HG03066 (cell line): ENCODE results near the gene TTC13.

Experiments
- ATAC-seq: cut with Tn5 transposase; IDR thresholded peaks from one replicate; pipeline ENCODE4 v1.9.1; 2021; ENCODE audit warnings: low read depth; ENCODE audit not compliant: unreplicated experiment

The TTC13 gene

DNA sequence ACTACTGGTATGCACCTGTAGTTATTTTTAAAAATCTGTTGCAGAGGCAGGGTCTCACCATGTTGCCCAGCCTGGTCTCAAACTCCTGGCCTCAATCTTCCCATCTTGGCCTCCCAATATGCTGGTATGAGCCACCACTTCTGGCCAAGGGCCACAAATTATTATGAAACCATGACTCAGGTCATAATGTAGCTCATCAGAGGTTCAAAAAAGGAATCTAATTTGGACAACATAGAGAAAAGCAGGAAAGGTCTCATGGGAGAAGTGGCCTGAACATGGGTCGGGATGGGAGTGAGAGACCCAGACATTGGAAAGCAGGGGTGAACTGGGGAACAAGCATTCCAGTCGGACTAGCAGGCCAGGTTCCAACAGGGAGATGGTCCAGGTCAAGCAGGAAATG lies 65.2 kb downstream of the TTC13 start:
- ATAC-seq = no peak

GRCh38 chr1:230910755-230911117 lies 67.9 kb downstream of the TTC13 start:
- ATAC-seq = no peak

DNA sequence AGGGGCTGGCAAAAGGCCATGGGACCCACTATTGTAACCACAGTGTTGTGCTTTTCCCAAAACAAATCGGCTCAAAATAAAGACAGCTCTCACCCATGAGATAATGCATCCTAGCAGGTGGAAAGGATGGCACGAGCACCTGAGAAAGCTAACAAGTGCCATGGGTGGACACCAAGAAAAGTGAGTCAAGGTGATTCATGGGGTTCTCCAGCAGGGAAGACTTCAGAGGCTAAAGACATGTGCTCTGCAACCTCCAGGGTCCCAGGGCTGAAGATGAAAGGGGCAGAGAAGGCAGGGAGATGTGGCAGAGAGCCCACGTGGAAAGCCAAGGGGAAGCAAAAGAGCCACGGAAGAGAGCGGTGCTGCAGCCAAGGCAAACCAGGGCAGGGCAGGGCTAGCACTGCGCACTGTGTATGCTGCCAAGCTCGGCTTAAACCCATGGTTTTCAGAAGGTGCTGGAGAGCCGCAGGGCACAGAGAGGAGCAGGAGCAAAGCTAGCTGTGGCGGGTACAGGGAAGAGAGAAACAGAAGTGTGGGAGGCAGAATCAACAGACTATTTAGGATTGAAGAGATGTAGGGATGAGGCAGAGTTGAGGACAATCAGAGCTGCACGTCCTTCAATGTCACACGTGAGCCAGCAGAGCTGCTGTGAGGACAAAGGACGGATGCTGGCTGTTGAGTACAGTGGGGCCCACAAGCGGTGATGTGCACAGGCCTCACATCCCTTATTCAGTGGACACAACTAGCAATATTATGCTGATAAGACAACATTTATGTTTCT lies 68.5 kb downstream of the TTC13 start:
- no peak for ATAC-seq

DNA sequence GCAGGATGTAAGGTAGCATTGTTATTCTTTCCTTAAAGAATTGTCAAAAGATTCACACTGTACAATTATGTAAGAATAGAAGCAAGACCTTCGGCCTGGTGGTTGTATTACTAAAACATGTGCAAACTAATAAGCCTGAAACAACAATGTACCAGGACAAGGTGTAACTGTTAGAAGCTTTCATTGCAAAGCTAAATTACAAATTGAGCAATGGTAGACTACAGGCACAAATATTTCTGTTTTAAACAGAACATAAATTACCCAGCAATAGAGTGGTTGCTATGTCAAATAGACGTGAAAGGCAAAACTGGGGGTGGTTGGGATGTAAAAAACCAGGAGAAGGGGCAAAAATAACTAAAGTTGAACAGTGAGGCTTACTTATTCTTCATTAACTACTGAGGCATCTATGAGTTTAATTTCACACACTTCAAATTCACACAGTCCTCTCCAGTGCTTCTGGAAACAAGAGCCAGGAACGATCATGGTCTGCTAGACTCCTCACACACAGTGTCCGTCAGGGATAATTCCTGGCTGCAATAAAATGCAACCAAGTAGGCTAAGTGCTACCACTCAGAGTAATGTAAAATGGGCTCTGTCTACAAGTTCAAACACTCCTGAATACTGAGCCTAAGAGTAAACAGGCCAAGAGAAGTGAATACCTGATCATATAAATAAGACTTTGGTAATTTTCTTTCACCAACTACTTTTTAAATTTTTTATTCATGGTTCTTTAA lies 71.0 kb downstream of the TTC13 start:
- ATAC-seq = no peak

DNA sequence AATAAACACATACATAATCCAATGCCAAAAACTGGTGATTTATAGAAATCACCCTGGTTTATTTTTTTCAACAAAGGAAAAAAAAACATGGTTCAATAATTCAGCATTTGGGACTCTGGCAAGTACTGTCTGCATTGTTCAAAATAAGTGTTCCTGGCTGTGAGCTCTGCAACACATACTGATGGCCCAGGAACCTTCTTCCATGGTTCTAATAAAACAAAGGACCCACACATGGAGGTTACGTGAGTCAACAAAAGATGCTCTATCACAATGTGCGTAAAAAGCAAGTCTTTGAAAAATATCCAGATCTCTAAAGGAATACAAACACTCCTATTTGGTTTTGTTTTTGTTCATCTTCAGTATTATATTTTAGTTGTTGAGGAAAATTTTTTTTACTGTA lies 72.4 kb downstream of the TTC13 start:
- ATAC-seq = no peak

DNA sequence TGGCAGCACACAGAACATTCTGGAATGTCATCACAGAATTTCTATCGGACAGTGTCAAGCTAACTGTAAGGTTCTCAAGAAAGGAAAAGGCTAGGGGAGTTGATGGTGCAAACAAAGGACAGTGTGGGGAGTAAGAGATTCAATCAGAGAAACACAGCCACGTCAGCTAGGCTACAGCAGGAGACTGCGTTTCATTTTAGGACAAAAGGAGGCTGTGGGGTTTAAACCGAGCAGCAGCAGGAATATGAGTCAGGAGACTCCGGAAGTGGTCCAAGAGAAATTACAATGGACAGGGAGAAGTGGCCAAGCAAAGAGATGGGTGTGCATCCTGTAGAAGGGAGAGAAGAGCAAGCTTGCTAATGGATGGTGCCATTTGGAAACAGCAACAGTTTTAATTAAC lies 72.9 kb downstream of the TTC13 start:
- ATAC-seq = no peak

GRCh38 chr1:230902349-230902923 lies 76.2 kb downstream of the TTC13 start:
- no peak for ATAC-seq

DNA sequence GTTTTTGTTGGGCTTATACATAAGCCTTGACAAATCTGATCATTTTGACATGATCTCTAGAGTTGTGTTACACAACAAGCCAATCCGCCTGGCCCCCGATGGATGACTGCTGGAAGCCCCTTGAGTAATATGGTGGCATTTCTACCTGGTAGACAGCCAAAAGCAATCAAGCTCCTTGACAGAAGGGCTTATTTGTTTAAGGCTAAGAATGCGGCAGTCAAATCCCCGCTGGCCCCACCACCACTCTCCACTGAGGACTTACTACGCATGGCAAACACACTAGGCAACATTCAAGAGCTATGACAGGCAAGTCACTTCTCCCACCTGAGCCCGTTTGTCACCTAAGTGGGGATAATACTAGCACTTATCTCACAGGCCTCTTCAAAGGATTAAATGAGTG lies 77.0 kb downstream of the TTC13 start:
- no peak for ATAC-seq

DNA sequence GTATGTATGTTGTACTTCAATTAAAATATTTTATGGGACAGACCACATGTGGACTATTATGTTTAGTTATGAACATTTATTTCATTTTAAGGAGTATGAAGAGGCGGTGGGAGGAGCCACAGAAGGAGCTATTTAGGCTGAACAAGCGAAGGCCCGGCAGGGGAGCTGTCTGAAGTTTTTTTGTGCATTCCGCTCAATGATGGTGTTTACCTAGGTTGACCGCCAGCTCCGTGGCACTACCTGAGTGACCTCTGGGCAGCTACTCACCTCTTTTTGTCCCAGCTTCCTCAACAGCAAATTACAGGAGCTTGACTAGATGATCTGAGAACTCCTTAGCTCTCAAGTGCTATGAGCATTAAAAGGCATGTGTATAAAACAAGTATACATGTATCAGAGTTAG lies 77.7 kb downstream of the TTC13 start:
- ATAC-seq = no peak

GRCh38 chr1:230899841-230900251 lies 78.8 kb downstream of the TTC13 start:
- ATAC-seq = no peak

DNA sequence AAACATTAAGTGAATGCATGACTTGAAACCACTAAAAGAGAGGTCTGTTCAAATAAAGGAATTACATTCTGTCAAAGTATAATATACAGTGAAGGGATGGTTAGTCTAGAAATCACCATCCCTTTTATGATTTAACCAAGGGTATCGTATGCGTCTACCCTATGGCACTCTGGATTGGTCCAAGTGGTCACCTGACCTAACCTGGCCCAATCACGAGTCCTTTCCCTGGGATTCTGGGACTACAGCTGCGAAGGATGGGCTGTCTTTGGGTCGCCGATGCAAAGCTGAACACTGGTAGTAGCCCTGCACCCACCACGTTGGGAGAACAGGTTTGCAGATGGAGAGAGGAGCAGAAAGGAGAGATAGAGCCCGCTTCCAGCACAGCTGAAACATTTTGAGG lies 79.9 kb downstream of the TTC13 start:
- no peak for ATAC-seq

GRCh38 chr1:230898144-230898543 lies 80.5 kb downstream of the TTC13 start:
- no peak for ATAC-seq

DNA sequence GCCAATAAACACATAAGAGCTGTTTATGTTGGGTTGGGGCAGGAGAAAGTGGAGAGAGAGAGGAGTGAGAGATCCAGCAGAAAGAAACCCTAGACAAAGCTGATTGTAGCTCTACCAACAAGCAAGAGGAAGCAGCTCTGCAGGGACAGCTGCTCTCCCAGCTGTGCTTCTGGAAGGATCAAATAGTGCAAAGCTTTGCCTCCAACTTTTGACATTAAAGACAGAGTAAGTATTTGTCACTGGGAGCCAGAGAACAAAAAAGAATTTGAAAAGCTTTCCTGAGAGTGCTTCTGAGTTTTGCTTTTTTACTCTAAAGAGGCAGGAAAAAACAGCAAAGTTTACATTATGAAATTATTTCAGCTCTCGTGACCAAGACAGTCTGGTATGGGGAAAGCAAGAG lies 81.9 kb downstream of the TTC13 start:
- no peak for ATAC-seq

DNA sequence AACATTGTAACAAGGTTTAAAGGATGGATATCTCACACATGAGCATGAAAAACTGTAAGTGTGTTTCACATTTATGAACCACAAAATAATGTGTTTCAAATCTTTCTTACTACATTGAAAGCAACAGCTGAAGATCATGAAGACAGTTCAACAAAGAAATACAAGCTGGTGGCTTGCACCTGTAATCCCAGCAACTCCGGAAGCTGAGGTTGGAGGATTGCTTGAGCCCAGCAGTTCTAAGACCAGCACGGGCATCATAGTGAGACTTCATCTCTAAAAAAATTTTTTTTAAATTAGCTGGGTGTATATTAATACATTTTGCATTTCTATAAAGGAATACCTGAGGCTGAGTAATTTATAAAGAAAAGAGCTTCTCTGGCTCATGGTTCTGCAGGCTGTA lies 83.2 kb downstream of the TTC13 start:
- no peak for ATAC-seq

DNA sequence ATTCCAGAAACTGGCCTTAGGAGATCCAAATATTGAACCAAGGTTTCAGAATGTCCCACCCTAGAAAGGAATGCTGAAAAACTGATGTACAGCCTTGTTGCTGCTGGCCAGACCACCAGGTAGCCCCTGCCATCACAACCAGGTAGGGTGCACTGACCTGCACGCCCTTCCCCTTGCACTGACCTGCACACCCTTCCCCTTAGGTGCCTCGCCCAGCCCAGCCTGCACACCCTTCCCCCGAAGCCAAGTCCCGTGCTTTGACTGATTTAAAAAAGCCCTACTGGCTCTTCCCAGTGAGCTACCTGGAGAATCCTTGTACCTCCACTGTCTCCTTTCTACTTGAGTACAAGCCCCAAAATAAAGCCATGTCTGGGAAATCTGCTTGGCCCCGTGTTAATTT lies 84.0 kb downstream of the TTC13 start:
- no peak for ATAC-seq

DNA sequence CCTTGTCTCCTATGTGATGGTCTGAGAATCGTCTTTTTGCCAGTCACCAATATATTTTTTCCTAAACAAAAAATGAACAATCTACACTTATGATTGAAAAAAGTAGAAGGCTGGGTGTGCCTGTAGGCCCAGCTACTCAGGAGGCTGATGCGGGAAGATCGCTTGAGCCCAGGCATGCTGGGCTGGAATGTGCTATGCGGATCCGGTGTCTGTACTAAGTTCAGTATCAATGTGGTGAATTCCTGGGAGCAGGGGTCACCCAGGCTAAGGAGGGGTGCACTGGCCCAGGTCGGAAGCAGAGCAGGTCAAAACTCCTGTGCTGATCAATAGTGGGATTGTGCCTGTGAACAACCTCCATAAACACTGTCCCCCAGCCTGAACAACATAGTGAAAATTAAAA lies 84.6 kb downstream of the TTC13 start:
- ATAC-seq = no peak

DNA sequence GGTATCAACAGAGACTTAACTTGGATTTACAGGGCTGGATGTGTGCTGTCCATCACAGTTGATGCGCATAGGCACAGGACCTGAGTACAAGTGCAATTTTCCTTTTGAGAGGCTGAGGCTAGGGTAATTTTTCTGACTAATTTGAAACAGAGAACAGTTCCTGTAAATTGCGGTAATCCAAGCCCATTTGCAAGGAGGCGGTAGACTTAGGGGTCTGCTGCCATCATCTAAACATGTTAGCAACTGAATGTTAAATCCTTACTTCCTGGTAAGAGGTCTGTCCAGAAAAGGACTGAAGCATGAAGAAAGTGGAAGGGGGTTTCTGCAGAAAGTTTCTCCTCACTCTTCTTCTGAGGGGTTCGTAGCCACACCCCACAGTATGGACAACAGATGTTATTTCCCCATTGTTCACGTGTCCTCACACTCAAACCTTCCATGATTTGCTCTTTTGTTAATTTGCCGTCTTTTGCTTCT lies 86.6 kb downstream of the TTC13 start:
- ATAC-seq = no peak

DNA sequence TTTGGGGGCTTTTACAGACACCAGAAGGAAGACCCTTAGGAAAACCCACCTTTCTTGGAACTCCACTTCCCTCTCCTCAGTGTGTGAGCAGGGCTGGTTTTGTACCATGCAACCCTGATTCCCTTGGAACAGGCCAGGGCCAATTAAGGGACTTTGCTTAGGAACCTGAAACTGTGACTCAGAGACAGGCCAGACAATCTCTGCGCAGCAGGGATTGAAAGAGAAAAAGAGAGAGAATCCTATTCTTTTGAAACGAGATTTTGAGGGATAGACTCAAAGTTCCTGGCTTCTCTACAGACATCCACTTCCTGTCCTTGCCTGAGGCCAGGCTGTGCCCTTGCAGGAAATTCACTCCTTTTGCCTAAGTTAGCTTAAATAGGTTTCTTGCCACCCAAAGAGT lies 87.2 kb downstream of the TTC13 start:
- ATAC-seq = no peak

DNA sequence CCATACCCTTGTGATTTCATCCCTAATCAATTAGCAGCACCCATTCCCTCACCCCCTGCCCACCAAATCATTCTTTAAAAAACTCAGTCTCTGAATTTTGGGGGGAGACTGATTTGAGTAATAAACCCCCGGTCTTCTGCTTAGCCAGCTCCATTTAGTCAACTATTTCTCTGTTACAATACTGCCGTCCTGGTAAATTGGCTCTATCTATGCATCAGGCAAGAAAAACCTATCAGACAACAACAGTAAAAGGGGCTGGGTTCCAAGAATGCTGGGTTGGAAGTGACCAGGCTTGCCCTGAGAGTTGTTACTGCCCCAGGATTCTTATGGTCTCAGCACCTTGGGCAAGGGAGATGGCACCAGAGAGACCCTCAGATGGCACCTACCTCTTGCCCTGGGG lies 94.0 kb downstream of the TTC13 start:
- no peak for ATAC-seq

- no peak for ATAC-seq
Observed at GRCh38 chr1:230883967-230884366, 94.7 kb downstream of the TTC13 start.

- ATAC-seq = no peak
Observed at GRCh38 chr1:230879778-230880177, 98.9 kb downstream of the TTC13 start.

DNA sequence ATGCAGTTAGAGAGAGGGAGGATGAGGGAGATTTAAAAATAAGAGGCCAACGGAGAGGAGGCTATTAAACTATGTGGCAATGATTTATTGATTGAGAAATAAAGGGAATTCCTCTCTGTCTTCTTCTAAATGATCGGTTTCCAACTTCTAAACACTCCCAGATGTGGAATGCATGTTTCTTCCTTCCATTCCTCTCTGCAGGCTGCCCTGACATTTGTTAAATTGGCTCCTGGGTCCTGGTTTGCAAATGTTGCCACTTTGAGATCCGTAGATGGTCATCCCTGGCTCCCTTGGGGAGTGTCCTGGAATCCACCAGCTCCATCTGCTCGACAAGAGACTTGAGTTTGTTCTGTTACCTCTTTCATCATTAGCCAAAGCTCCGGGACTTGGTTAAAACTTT lies 100.1 kb downstream of the TTC13 start:
- no peak for ATAC-seq
